Measurements from ENCODE around the gene POLG.
"Not testable (repeated sequence)": the region's sequence is repeated elsewhere in the genome, so short reads cannot be mapped to it uniquely, and the experiment has no call there.

The POLG gene

GRCh38 chr15:89299896-89300295 is 34.7 kb downstream of the POLG start:
- Histone ChIP-seq H3K36me3 (ENCODE audit: insufficient read depth, low read length) (peaks cover 55% of the 10 kb centered on the region), H3K27me3 (ENCODE audit: insufficient read depth, low read length) (no peaks in the 10 kb centered on the region), H3K9me3 (ENCODE audit: low read length) (no peaks in the 10 kb centered on the region), H3K4me1 (ENCODE audit: insufficient read depth, low read length) (no peaks in the 10 kb centered on the region), H3K4me3 (ENCODE audit: low read length) (no peak overlapping the region), H2AFZ (ENCODE audit: low read depth, low read length) (no peak overlapping the region)

DNA sequence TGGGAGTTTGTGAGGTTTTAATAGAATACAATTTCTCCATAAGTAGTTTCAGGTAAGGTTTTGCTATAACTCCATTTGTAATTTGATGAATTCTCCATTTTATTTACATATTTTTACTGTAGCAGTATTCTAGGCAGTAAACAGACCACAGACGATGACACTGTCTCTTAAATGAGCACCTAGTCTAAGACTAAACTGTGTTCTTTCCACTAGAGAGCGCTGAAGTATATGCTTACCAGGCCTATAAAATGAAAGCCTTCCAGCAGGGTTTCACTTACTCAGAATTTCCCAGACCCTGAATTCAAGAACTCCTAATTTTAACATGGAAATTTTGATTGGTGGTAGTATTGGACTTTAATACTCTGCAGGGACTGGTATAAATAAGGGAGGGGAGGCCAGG is 41.6 kb downstream of the POLG start:
- no peaks in the 10 kb centered on the region for H3K4me1 ChIP-seq (ENCODE audit: insufficient read depth, low read length)

DNA sequence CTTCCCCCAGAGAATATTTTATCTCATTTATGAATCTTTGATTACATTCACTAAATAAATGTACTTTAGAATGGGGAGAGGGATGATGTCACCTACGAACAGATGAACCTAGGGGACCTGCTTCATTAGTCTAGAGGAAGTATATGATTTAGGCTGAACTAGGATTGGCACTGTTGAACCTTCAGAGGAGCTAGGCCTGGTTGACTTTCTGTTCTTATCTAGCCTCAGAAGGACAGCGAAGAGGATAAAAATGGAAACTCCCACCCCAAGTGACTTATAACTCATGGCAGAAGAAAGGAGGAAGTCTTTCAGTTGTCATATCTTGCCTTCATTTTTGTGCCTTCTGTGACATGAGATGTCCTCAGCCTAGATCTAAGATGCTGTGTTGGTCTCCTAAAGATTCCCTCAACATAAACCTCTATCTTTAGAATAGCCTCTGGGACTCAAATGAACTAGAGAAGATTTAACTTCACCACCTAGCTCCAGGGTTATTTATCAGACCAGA is 42.6 kb downstream of the POLG start:
- H3K4me3 ChIP-seq (ENCODE audit: low read length), result no peak overlapping the region
- H3K36me3 ChIP-seq (ENCODE audit: insufficient read depth, low read length), result peaks cover 72% of the 10 kb centered on the region
- H3K9me3 ChIP-seq (ENCODE audit: low read length), result no peaks in the 10 kb centered on the region
- H2AFZ ChIP-seq (ENCODE audit: low read depth, low read length), result no peak overlapping the region
- H3K27me3 ChIP-seq (ENCODE audit: insufficient read depth, low read length), result no peaks in the 10 kb centered on the region
- no peaks in the 10 kb centered on the region for H3K4me1 ChIP-seq (ENCODE audit: insufficient read depth, low read length)

More for the DNA sequence above, 41.6 kb downstream of the POLG start:
- peaks cover 64% of the 10 kb centered on the region for H3K36me3 ChIP-seq (ENCODE audit: insufficient read depth, low read length)
- no peaks in the 10 kb centered on the region for H3K9me3 ChIP-seq (ENCODE audit: low read length)
- H2AFZ ChIP-seq (ENCODE audit: low read depth, low read length), result no peak overlapping the region
- no peaks in the 10 kb centered on the region for H3K27me3 ChIP-seq (ENCODE audit: insufficient read depth, low read length)
- no peak overlapping the region for H3K4me3 ChIP-seq (ENCODE audit: low read length)

GRCh38 chr15:89283201-89283600 is 51.4 kb downstream of the POLG start:
- H3K36me3 ChIP-seq (ENCODE audit: insufficient read depth, low read length), result peaks cover 77% of the 10 kb centered on the region
- no peaks in the 10 kb centered on the region for H3K4me1 ChIP-seq (ENCODE audit: insufficient read depth, low read length)
- H3K27me3 ChIP-seq (ENCODE audit: insufficient read depth, low read length), result no peaks in the 10 kb centered on the region
- H3K9me3 ChIP-seq (ENCODE audit: low read length), result peaks cover 9% of the 10 kb centered on the region
- H2AFZ ChIP-seq (ENCODE audit: low read depth, low read length), result no peak overlapping the region
- no peak overlapping the region for H3K4me3 ChIP-seq (ENCODE audit: low read length)

- peaks cover 71% of the 10 kb centered on the region for H3K36me3 ChIP-seq (ENCODE audit: insufficient read depth, low read length)
- no peak overlapping the region for H3K4me3 ChIP-seq (ENCODE audit: low read length)
- no peaks in the 10 kb centered on the region for H3K4me1 ChIP-seq (ENCODE audit: insufficient read depth, low read length)
- H2AFZ ChIP-seq (ENCODE audit: low read depth, low read length), result no peak overlapping the region
- peaks cover 9% of the 10 kb centered on the region for H3K9me3 ChIP-seq (ENCODE audit: low read length)
- no peaks in the 10 kb centered on the region for H3K27me3 ChIP-seq (ENCODE audit: insufficient read depth, low read length)
Observed at GRCh38 chr15:89282631-89283030, 52.0 kb downstream of the POLG start.

- no peak overlapping the region for H2AFZ ChIP-seq (ENCODE audit: low read depth, low read length)
- H3K9me3 ChIP-seq (ENCODE audit: low read length), result no peaks in the 10 kb centered on the region
- H3K27me3 ChIP-seq (ENCODE audit: insufficient read depth, low read length), result no peaks in the 10 kb centered on the region
- H3K4me1 ChIP-seq (ENCODE audit: insufficient read depth, low read length), result no peaks in the 10 kb centered on the region
- H3K4me3 ChIP-seq (ENCODE audit: low read length), result no peak overlapping the region
- H3K36me3 ChIP-seq (ENCODE audit: insufficient read depth, low read length), result peaks cover 68% of the 10 kb centered on the region
Observed at GRCh38 chr15:89278307-89278706, 56.3 kb downstream of the POLG start.

GRCh38 chr15:89277281-89277680 is 57.3 kb downstream of the POLG start:
- not testable (repeated sequence) for H3K4me1 ChIP-seq (ENCODE audit: insufficient read depth, low read length); H3K27me3 ChIP-seq (ENCODE audit: insufficient read depth, low read length); H2AFZ ChIP-seq (ENCODE audit: low read depth, low read length); H3K9me3 ChIP-seq (ENCODE audit: low read length); H3K4me3 ChIP-seq (ENCODE audit: low read length)
- peaks cover 60% of the 10 kb centered on the region for H3K36me3 ChIP-seq (ENCODE audit: insufficient read depth, low read length)
